ENCODE data around the gene CHRNA3. TPM values are rescaled to one million over a fixed set of nuclear protein-coding genes. Genes with fewer than 3 reads are reported as not detected.

Gene CHRNA3
- total RNA-seq: 1 to 10 TPM; 4.2 to 4.6 TPM
- long read RNA-seq, partial matches to known transcripts: 2 of 4 reads
- long read RNA-seq, other reads (novel, unspliced or antisense): 0 of 4 reads

- intact Hi-C loops (cut with DNase I, micrococcal nuclease): no loop called here
- DNase-seq (no peak), ATAC-seq (peak; percentile 23)
Observed at GRCh38 chr15:78620527-78621421, at the start of gene CHRNA3. Gene CHRNA3 (minus strand): TSS chr15:78620996. CDS start chr15:78620794, 202 bp downstream.

GRCh38 chr15:78668987-78669386 is 48.2 kb upstream of the CHRNA3 start:
- DNase-seq (no peak), ATAC-seq (no peak)
- intact Hi-C loops (cut with DNase I, micrococcal nuclease): no loop called here

- intact Hi-C loops (cut with DNase I, micrococcal nuclease): no loop called here
- ATAC-seq: no peak
- DNase-seq: no peak
Observed at GRCh38 chr15:78667578-78668236, 46.9 kb upstream of the CHRNA3 start.

DNA sequence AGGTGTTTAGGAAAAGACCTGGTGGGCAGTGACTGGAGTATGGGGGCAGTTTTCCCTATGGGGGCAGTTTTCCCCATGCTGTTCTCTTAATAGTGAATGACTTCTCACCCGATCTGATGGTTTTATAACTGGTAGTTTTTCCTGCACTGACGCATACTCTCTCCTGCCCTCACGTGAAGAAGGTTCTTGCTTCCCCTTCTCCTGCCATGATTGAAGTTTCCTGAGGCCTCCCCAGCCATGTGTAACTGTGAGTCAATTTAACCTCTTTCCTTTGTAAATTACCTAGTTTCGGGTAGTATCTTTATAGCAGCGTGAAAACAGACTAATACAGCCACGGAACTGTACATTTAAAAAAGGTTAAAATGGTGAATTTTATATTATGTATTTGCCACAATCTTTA is 45.2 kb upstream of the CHRNA3 start:
- intact Hi-C loops (cut with DNase I, micrococcal nuclease): no loop called here
- no peak for ATAC-seq

DNA sequence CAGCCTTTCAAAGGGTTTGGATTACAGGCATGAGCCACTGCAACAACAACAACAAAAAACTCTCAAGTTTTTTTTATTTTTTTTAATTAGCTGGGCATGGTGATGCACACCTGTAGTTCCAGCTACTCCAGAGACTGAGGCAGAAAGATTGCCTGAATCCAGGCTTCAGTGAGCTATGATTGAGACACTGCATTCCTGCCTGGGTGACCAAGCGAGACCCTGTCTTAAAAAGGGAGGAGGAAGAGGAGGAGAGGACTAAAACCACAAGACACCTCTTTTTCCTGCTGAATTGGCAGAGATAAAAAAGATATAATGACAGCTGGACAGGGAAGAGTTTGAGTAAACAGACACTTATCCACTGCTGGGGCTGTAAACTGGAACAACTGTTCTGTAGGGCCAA is 42.9 kb upstream of the CHRNA3 start:
- intact Hi-C loops (cut with DNase I, micrococcal nuclease): no loop called here
- DNase-seq (no peak), ATAC-seq (no peak)

More for the DNA sequence above, 45.2 kb upstream of the CHRNA3 start:
- DNase-seq: no peak

DNA sequence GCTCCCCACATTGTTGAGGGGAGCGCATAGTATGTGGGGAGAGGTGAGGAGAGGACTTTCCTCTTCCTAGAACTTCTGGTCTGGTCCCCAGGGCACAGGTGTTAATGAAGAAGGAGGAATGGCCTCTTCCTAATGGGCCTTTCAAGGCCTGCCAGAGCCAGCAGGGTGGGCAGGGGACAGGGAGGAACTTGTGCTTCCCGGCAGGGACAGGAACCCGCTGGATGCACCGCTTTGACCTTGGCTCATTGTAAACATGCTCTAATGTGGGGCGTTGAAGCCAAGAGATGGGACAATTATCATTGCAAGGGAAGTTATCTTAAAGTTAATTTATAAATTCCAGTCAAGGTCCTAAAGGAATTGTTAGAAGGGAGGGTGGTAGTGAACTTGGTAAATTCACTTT is 41.2 kb upstream of the CHRNA3 start:
- no peak for ATAC-seq
- no peak for DNase-seq
- intact Hi-C loops (cut with DNase I, micrococcal nuclease): no loop called here

DNA sequence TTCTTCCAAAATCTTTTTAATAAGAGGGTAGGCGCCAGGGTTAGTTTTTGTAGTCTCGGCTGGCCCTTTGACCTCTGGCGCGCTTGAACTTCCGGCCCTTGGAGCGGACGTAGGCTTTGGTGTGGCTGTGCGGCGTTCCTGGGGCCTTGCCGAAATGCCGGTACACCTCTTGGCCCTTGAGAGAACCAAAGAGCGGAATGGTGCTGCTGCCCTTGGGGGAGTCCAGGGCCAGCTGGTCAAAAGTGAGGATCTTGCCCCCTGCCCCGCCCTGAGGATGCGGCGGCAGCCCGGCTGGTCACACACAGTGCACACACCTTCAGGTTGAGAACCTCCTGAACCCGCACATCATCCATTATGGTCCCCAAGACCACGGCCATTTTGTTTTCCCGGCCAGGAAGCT is 40.2 kb upstream of the CHRNA3 start:
- intact Hi-C loops (cut with DNase I, micrococcal nuclease): no loop called here
- DNase-seq (no peak), ATAC-seq (no peak)

GRCh38 chr15:78660584-78660983 is 39.8 kb upstream of the CHRNA3 start:
- ATAC-seq (no peak), DNase-seq (no peak)
- intact Hi-C loops (cut with DNase I, micrococcal nuclease): no loop called here

DNA sequence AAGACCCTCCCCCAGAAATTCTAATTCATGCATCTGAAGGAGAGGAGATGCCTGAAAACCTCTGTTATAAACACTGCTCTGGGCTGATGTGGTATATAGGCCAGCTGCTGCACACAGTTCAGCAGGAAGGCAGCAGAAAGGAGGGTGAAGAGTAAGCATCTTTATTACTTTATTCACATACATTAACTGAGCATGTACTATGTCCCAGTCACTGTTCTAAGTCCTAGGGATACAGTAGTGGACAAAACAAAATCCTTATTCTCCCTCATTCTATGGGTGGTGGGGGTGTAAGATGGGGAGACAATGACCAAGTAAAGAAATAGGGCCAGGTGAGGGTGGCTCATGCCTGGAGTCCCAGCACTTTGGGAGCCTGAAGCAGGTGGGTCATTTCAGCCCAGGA is 38.0 kb upstream of the CHRNA3 start:
- no peak for DNase-seq

GRCh38 chr15:78654272-78654671 is 33.5 kb upstream of the CHRNA3 start:
- DNase-seq: no peak
- no peak for ATAC-seq
- intact Hi-C loops (cut with DNase I, micrococcal nuclease): no loop called here

More for the DNA sequence above, 38.0 kb upstream of the CHRNA3 start:
- intact Hi-C loops (cut with DNase I, micrococcal nuclease): no loop called here
- no peak for ATAC-seq

DNA sequence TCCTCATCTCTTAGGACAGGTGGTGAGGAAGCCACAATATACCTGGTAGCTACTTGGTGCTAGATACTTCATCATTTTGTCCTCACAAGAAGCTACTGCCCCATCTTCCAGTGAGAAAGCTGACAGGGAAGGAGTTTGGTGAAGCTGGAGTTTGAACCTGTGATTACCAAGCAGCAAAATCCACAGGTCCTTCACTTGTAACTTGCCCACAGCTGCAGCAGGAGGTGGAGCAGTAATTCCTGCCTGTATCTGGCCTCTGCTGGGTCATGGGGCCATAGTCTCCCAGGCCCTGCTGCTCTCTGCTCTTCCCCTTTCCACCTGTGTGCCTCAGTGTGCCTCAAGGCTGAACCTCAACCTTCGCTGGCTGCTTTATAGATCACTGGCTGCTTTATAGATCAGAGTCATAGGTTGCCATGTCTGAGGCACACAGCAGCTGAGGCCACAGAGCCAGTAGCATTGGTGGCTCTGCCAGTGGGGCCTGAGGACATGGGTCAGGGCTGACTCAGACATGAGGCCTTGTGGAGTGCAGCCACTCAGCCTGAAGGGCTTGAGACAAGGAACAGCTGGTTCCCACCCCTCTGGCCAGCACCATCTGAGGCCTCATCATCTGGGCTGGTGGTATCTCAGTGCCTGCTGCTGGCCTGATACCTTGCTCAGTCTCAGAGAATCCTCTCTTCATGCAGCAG is 31.3 kb upstream of the CHRNA3 start:
- no peak for ATAC-seq
- intact Hi-C loops (cut with DNase I, micrococcal nuclease): no loop called here
- DNase-seq: no peak

DNA sequence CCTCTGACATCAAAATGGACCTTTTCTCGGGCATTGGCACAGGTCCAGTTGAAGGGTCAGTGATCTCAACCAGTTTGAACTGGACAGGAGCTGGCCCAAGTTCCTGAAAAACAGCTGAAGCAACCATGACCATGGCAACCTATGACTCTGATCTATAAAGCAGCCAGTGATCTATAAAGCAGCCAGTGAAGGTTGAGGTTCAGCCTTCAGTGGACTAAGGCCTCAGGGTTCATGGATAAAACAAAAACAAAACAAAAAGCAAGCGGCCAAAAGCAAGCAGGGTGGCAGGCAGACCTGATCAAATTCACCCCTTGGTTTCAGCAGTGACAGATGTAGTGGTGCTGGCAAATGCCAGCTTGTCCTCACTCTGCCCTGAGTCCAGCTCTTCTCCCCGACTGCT is 30.2 kb upstream of the CHRNA3 start:
- no peak for DNase-seq
- ATAC-seq: no peak
- intact Hi-C loops (cut with DNase I, micrococcal nuclease): no loop called here

DNA sequence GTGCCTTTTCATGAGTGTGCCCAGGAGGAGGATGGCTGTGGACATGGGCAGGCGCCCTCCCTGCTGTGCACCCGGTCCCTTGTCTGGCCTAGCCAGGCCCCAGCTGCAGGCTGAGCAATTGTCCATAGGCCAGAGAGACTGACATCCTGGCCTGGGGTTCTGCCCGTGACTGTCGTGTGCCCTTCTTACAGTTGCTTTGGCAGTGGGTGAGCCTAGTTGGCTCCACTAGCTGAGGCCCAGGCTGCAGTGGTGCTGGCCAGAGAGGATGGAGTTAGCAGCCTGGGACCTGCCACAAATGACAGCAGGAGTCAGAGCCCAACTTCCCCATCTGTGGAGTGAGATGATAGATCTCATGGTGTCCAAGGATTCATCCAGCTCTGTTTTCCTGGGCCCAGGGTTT is 29.2 kb upstream of the CHRNA3 start:
- intact Hi-C loops (cut with DNase I, micrococcal nuclease): no loop called here
- ATAC-seq (no peak), DNase-seq (no peak)

DNA sequence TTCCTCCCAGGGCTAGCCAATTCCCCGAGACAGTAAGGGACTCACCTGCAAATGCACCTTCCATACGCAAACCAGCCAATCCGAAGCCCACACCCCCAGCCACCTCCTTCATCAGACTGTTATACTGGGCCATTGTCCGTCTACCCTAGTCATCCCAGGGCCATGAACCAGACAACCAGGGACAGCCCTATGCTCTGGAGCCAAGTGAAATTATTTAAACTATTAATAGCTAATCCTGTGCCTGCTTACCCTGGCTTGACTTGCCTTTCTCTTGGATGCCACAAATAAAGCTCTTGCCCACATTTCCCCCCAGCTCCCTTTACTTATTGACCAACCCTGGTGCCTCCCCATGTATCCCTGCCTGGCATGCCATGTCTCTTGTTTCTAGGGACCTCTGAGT is 24.2 kb upstream of the CHRNA3 start:
- DNase-seq (no peak), ATAC-seq (no peak)
- intact Hi-C loops (cut with DNase I, micrococcal nuclease): no loop called here

DNA sequence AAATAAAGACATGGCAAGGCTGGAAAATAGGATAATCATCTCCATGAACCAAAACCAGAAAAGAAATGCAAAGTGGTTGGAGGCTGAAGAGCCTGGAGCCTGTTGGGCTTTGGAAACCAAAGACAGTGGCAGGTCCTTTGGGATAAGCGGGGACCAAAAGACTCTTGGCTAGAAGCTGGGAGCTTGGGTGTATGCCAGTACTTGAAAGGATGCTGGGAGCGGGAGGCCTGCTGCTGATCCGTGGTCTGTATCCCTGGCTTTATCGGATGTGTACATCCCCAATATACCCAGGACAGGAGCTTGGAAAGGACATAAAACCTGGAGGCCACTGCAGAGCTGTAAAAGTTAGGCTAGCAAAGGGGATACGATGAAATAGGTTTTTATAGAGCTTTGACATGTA is 21.5 kb upstream of the CHRNA3 start:
- intact Hi-C loops (cut with DNase I, micrococcal nuclease): no loop called here
- DNase-seq: no peak
- no peak for ATAC-seq

- DNase-seq: no peak
- intact Hi-C loops (cut with DNase I, micrococcal nuclease): no loop called here
- ATAC-seq: no peak
Observed at GRCh38 chr15:78641749-78642275, 21.0 kb upstream of the CHRNA3 start.

GRCh38 chr15:78641102-78641748 is 20.4 kb upstream of the CHRNA3 start, which contains the start of gene CHRNB4:
Gene CHRNB4 (minus strand): TSS chr15:78641210. CDS start chr15:78641133, 77 bp downstream.
- ATAC-seq (peak; percentile 22), DNase-seq (no peak)
- intact Hi-C loops (cut with DNase I, micrococcal nuclease): no loop called here

GRCh38 chr15:78640527-78641101 is 19.8 kb upstream of the CHRNA3 start:
- DNase-seq: peak; percentile 35 to 38
- intact Hi-C loops (cut with DNase I, micrococcal nuclease): no loop called here
- ATAC-seq: peak; percentile 82

Measured in left colon (tissue), 2 donors.